Measurements from ENCODE around the gene PIK3R5.
"Not testable (repeated sequence)": the region's sequence is repeated elsewhere in the genome, so short reads cannot be mapped to it uniquely, and the experiment has no call there.

Gene PIK3R5

GRCh38 chr17:8859804-8860430, 105.6 kb downstream of the PIK3R5 start:
- no peak for DNase-seq (ENCODE audit: low read depth in 2 of 2, low spot score in 1 of 2)

DNA sequence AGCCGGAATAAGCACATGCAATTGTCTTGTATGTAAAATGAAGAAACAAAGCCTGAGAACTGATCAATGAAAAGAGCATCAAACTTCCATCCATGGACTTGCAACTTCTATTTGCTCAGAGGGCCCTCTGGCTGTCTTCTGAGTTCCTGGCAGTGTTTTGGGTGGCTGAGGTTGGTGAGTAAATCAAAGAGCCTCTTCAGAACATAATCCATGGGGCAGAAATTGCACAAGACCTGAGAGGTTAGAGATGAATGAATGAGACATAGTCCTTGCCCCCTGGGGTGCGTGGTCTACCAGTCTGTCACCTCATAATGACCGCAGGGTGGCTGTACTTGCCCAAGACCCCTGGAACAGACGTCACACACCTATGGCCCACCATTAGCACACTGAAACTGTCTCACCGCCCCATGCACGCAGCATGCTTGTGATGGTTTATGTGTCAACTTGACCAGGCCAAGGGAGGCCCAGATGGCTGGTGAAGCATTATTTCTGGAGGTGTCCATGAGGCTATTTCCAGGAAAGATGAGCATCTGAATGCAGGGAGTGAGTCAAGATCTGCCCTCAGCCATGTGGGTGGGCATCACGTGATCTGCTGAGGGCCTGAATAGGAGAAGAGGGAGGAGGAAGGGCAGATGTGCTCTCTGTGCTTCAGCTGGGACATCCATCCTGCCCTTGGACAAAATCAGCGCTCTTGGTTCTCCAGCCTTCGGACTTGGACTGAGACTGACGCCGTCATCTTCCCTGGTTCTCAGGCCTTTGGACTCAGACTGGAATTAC, 106.3 kb downstream of the PIK3R5 start:
- no peak for DNase-seq (ENCODE audit: low read depth in 2 of 2, low spot score in 1 of 2)

DNA sequence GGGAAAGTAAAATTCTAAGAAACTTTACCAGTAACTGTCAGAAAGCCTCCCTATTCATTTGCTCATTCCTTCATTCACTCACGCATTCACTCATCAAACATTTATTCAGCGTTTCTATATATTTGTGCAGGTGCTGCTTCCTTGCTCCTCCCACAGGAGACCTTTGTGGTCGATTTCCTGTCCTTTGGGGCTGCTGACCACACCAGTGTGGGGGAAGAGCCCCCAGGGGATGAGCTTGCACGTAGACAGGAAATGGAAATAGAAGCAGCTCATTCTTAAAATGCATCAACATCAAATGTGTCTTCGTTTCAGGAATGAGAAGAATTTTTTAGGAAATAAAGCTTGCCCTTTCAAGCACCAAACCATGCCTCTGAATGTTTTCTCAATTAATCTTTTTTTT, 107.6 kb downstream of the PIK3R5 start:
- no peak for DNase-seq (ENCODE audit: low read depth in 2 of 2, low spot score in 1 of 2)

DNA sequence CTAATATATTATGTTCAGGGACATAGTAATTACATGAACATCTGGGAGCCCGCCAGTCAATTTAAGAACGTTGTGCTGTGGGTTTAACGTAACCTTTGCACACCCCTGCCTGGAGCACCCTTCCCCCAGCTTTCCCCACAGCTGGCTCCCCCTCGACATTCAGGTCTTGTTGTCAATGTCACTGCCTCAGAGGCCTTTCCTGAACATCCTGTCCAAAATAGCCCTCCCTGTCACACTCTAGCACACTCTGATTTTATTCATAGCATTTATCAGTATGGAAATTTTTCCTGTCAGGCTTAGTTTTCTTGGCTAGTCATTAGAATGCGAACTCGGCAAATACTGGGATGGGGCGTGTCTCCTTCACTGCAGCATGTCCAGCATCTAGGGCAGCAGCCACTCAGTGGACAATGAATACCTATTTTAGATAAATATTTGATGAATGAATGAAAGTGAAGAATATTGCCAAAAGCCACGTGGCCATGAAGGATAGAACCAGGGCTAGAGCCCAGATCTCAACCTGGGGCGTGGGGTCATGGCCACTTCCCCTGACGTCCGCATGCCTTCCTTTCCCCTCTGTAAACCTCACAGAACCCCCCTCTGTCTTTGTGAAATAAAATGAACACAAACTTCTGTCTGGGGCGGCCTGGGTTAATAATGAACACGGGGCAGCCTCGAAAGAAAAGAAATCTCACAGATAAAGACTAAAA, 108.5 kb downstream of the PIK3R5 start:
- no peak for DNase-seq (ENCODE audit: low read depth in 2 of 2, low spot score in 1 of 2)

DNA sequence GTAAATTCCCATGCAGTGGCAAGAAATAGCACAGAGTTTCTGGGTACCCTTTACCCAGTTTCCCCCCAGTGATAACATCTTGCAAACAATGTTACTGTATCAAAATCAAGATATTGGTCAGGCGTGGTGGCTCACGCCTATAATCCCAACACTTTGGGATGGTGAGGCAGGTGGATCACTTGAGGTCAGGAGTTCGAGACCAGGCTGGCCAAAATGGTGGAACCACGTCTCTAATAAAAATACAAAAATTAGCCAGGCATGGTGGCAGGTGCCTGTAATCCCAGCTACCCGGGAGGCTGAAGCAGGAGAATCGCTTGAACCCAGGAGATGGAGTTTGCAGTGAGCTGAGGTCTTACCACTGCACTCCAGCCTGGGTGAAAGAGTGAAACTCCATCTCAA, 109.3 kb downstream of the PIK3R5 start:
- not testable (repeated sequence) for DNase-seq (ENCODE audit: low read depth in 2 of 2, low spot score in 1 of 2)

DNA sequence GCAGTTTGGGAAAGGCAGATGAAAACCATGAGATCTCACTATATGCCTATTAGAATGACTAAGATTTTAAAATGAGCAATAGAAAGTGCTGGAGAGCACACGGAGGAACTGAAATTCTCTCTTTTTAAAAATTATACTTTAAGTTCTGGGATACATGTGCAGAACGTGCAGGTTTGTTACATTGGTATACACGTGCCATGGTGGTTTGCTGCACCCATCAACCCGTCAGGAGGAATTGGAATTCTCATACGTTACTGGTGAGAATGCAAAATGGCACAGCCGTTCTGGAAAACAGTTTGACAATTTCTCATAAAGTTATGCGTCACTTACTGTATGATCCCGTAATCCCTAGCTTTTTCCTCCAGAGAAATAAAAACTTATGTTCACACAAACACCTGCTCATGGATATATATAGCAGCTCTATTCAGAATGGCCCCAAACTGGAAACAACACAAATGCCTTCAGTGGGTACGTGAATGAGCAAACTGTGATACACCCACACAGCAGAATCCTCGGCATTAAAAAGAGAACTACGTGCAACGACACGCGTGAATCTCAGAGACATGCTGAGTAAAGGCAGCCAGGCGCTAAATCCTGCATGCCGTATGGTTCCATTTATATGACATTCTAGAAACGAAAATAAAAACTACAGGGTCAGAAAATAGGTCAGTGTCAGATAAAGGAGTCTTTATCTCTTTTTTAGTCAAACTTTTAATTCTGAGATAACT, 109.9 kb downstream of the PIK3R5 start:
- DNase-seq (ENCODE audit: low read depth in 2 of 2, low spot score in 1 of 2), result no peak

GRCh38 chr17:8851600-8851999, 113.9 kb downstream of the PIK3R5 start:
- no peak for DNase-seq (ENCODE audit: low read depth in 2 of 2, low spot score in 1 of 2)

GRCh38 chr17:8849311-8850041, 116.0 kb downstream of the PIK3R5 start:
- no peak for DNase-seq (ENCODE audit: low read depth in 2 of 2, low spot score in 1 of 2)

DNA sequence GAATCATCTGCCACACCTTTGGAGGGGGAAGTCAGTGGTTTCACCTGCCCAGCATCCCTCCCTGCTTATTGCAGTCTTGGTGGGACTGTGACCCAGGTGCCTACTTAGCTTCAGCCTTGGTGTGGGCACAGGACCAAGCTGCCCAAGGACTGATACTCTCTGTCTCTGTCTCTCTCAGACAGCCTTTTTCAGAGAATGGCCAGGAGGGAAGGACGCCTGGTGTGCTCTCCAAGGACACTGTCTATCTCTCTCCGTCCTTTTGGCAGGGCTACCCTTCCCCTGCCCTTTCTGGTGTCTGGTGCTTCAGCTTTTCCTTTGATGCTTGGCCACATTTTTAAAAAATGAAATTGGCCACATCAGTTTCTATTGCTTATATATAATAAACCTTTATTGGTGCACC, 117.6 kb downstream of the PIK3R5 start:
- no peak for DNase-seq (ENCODE audit: low read depth in 2 of 2, low spot score in 1 of 2)

- DNase-seq (ENCODE audit: low read depth in 2 of 2, low spot score in 1 of 2), result no peak
Measured at GRCh38 chr17:8846768-8847211, 118.7 kb downstream of the PIK3R5 start.

DNA sequence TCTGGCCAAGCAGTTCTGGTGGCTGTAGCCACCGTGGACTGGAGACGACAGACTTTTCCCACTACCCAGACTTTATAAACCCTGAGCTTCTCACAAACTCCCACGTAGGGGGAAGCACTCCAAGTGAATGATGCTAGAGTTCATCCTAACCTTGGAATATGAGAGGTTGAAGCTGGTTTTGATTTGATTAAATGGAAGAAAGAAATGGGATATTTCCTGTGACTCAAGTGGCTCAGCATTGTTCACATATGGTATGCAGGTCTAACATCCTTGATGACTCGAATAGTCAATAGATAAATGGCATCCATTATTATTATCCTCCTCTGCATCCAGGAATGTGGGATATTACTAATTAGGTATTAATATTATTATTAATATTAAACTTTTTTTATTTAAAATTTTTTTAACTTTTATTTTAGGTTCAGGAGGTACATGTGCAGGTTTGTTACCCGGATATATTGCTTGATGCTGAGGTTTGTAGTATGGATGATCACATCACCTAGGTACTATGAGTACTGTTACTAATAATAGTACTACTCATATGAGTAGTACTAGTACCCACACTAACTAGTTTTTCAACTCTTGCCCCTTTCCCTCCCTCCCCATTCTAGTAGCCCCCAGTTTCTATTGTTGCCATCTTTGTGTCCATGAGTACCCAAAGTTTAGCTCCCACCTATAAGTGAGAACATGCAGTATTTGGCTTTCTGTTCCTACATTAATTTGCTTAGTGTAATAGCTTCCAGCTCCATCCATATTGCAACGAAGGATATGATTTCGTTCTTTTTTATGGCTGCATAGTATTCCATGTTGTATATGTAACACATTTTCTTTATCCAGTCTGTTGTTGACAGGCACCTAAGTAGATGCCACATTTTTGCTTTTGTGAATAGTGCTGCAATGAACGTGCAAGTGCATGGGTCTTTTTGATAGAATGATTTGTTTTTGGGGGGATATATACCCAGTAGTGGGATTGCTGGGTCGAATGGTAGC, 121.0 kb downstream of the PIK3R5 start:
- DNase-seq (ENCODE audit: low read depth in 2 of 2, low spot score in 1 of 2), result no peak

- DNase-seq (ENCODE audit: low read depth in 2 of 2, low spot score in 1 of 2), result no peak
Measured at GRCh38 chr17:8843344-8843743, 122.2 kb downstream of the PIK3R5 start.

DNA sequence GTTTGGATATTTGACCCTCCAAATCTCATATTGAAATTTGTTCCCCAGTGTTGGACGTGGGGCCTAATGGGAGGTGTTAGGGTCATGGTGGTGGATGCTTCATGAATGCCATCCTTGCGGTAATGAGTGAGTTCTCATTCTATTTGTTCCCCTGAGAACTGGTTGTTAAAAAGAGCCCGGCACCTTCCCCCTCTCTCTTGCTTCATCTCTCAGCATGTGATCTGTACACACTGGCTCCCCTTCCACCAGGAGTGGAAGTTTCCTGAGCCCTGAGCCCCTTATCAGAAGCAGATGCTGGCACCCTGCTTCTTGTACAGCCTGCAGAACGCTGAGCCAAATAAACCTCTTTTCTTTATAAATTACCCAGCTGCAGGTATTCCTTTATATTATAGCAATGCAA, 123.7 kb downstream of the PIK3R5 start:
- DNase-seq (ENCODE audit: low read depth in 2 of 2, low spot score in 1 of 2), result no peak

DNA sequence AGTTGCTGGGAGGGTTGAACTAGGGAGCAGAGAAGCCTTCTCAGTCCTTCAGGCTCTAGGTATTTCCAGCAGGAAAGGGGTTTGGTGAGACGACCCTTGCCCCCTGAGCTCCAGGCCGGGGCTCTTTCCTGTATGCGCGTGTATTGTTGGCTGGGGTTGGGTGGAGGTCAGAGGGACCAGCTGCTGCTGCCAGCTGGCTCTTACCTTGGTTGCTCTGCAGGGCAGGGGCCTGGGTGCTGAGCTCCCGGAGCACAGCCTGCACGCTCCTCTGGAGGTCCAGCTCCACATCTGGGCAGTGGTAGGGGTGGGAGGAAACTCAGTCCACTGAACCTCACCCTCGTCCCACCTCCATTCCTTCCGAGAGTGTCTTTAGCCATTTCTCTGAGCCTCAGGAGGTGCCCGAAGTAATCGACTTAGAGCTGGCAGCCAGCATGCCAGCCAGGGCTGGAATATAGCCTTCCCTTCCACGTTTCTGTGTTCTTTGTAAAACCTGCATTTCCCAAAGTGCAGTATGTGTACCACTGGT, 126.0 kb downstream of the PIK3R5 start:
- no peak for DNase-seq (ENCODE audit: low read depth in 2 of 2, low spot score in 1 of 2)

DNA sequence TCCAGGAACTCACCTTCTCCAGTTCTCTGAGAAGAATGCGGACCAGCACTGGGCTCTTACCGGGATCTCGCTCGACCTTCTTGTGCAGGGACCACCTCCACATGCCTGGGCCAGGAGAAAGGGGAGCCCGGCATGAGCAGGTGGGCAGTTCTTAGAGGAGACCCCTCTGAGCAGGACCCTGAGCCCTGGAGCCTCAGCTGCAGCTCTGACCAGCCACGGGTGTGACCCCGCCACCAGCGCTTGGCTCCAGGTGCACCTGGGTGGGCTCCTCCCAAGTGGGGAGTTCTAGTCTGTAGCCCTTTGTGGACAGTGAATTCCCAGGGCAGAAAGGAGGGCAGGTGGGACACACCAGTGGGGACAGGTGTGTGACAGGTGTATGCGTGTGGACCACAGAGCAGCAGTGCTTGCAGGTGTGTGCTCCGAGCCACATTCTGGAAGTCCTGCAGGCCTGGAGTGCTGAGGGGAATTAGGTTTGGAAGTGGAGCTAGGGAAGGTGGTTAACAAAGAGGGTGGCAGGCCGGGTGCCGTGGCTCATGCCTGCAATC, 126.9 kb downstream of the PIK3R5 start:
- DNase-seq (ENCODE audit: low read depth in 2 of 2, low spot score in 1 of 2), result no peak

DNA sequence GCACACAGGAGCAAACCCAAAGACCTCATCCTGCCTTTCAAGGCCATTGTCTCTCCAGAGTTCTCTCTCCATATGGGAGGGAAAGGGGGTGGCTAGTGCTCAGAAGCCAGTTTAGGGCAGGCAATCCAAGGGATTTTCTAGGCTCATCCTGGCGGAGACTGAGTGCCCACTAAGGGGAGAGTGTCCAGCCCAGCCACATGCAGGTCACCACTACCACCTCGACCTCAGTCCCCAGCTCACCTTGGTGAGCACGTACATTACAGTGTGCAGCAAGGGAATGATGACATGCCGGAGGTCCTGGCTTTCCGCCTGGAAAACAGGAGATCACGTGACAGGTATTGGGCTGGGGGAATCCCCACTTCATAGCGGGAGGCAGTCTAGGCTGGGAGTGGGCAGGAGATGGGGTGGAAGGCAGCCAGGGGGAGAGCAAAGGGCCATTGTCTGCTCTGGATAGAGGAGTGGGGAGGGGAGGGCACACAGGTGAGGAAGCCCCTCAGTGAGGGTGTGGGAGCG, 127.9 kb downstream of the PIK3R5 start:
- DNase-seq (ENCODE audit: low read depth in 2 of 2, low spot score in 1 of 2), result no peak

DNA sequence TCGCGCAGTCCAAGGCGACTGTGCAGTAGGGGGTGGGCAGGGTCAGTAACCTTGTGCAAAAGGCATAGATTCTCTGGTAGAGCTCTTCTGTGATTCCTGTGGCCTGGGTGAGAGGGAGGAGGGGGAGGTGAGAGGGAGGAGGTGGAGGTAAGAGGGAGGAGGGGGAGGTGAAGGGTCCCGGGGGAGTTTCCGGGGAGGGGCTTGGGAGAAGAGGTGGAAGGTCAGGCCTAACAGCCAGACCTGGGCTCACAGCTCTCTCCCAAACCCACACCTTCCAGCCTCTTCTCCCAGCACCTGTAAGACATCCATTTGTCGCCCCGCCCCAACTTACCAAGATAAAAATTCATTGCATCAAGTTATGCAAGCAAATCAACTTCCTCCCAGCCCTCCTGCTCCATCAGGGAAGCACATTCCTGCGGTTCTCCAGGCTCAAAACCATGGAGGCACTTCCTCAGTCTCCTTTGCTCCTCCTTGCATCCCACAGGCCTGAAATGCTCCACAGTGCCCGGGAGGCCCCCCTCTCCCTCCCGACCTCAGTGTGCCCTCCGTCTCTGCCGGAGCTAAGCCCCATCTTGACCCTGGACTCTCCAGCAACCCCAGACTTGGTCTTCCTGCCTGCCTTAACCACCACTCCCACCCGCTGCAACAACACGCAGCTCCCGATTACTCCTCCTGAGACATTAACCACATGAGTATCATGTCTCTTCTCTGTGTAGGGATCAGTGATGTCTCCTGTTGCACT, 128.5 kb downstream of the PIK3R5 start:
- DNase-seq (ENCODE audit: low read depth in 2 of 2, low spot score in 1 of 2), result no peak
